ENCODE measurements around the gene LENG9. TPM values are rescaled to one million over a fixed set of nuclear protein-coding genes. Genes with fewer than 3 reads are reported as not detected.

LENG9 gene
- total RNA-seq, 2 donors from 2014 or later, result 4.4 to 6.0 TPM

- Mint-ChIP-seq H3K27ac (no peak overlapping the region), H3K36me3 (ENCODE audit: low read depth) (peaks cover 2% of the 10 kb centered on the region), H3K4me1 (peaks cover 4% of the 10 kb centered on the region), H3K4me3 (no peak overlapping the region), H3K27me3 (peaks cover 36% of the 10 kb centered on the region)
- DNase-seq (no peak), ATAC-seq (no peak)
- H3K9me3 ChIP-seq (ENCODE audit: control insufficient read depth, low read length, poor library complexity, severe bottlenecking), result no peaks in the 10 kb centered on the region
Observed at GRCh38 chr19:54425382-54425723, 38.2 kb downstream of the LENG9 start.

- H3K36me3 Mint-ChIP-seq (ENCODE audit: low read depth), result peaks cover 2% of the 10 kb centered on the region
- no peak overlapping the region for H3K27ac Mint-ChIP-seq
- no peaks in the 10 kb centered on the region for H3K9me3 ChIP-seq (ENCODE audit: control insufficient read depth, low read length, poor library complexity, severe bottlenecking)
- H3K4me3 Mint-ChIP-seq, result no peak overlapping the region
- ATAC-seq, result no peak
- peaks cover 38% of the 10 kb centered on the region for H3K27me3 Mint-ChIP-seq
- no peak for DNase-seq
- H3K4me1 Mint-ChIP-seq, result peaks cover 2% of the 10 kb centered on the region
Observed at GRCh38 chr19:54424660-54425381, 38.8 kb downstream of the LENG9 start.

GRCh38 chr19:54424201-54424600 is 39.4 kb downstream of the LENG9 start:
- ATAC-seq, result no peak
- Mint-ChIP-seq H3K4me3 (no peak overlapping the region), H3K36me3 (ENCODE audit: low read depth) (peaks cover 2% of the 10 kb centered on the region), H3K27me3 (peaks cover 38% of the 10 kb centered on the region), H3K4me1 (peaks cover 2% of the 10 kb centered on the region), H3K27ac (no peak overlapping the region)
- no peak for DNase-seq
- H3K9me3 ChIP-seq (ENCODE audit: control insufficient read depth, low read length, poor library complexity, severe bottlenecking), result no peaks in the 10 kb centered on the region

GRCh38 chr19:54422136-54422535 is 41.4 kb downstream of the LENG9 start:
- Mint-ChIP-seq H3K4me3 (no peak overlapping the region), H3K36me3 (ENCODE audit: low read depth) (peaks cover 11% of the 10 kb centered on the region), H3K27me3 (peaks cover 45% of the 10 kb centered on the region), H3K27ac (no peak overlapping the region), H3K4me1 (peaks cover 16% of the 10 kb centered on the region)
- ATAC-seq (no peak), DNase-seq (no peak)
- H3K9me3 ChIP-seq (ENCODE audit: control insufficient read depth, low read length, poor library complexity, severe bottlenecking), result no peaks in the 10 kb centered on the region

GRCh38 chr19:54421521-54421920 is 42.1 kb downstream of the LENG9 start:
- no peak for DNase-seq
- ATAC-seq, result no peak
- Mint-ChIP-seq H3K4me3 (no peak overlapping the region), H3K27ac (no peak overlapping the region), H3K36me3 (ENCODE audit: low read depth) (peaks cover 13% of the 10 kb centered on the region), H3K27me3 (peaks cover 45% of the 10 kb centered on the region), H3K4me1 (peaks cover 17% of the 10 kb centered on the region)
- H3K9me3 ChIP-seq (ENCODE audit: control insufficient read depth, low read length, poor library complexity, severe bottlenecking), result no peaks in the 10 kb centered on the region

- Mint-ChIP-seq H3K27ac (no peak overlapping the region), H3K36me3 (ENCODE audit: low read depth) (peaks cover 13% of the 10 kb centered on the region), H3K4me3 (no peak overlapping the region), H3K27me3 (peaks cover 42% of the 10 kb centered on the region), H3K4me1 (peaks cover 17% of the 10 kb centered on the region)
- ATAC-seq (no peak), DNase-seq (no peak)
- no peaks in the 10 kb centered on the region for H3K9me3 ChIP-seq (ENCODE audit: control insufficient read depth, low read length, poor library complexity, severe bottlenecking)
Observed at GRCh38 chr19:54421169-54421516, 42.4 kb downstream of the LENG9 start.

GRCh38 chr19:54420383-54421168 is 43.0 kb downstream of the LENG9 start:
- Mint-ChIP-seq H3K4me3 (no peak overlapping the region), H3K36me3 (ENCODE audit: low read depth) (peaks cover 13% of the 10 kb centered on the region), H3K27me3 (peaks cover 42% of the 10 kb centered on the region), H3K27ac (no peak overlapping the region), H3K4me1 (peaks cover 19% of the 10 kb centered on the region)
- DNase-seq, result no peak
- no peaks in the 10 kb centered on the region for H3K9me3 ChIP-seq (ENCODE audit: control insufficient read depth, low read length, poor library complexity, severe bottlenecking)
- no peak for ATAC-seq

GRCh38 chr19:54420068-54420382 is 43.6 kb downstream of the LENG9 start:
- H3K27me3 Mint-ChIP-seq, result peaks cover 36% of the 10 kb centered on the region
- H3K36me3 Mint-ChIP-seq (ENCODE audit: low read depth), result peaks cover 13% of the 10 kb centered on the region
- no peak overlapping the region for H3K27ac Mint-ChIP-seq

GRCh38 chr19:54418930-54419800 is 44.4 kb downstream of the LENG9 start:
- Mint-ChIP-seq H3K27ac (no peak overlapping the region), H3K4me3 (no peak overlapping the region), H3K4me1 (peaks cover 19% of the 10 kb centered on the region), H3K36me3 (ENCODE audit: low read depth) (peaks cover 13% of the 10 kb centered on the region), H3K27me3 (peaks cover 40% of the 10 kb centered on the region)
- ATAC-seq (no peak), DNase-seq (no peak)
- H3K9me3 ChIP-seq (ENCODE audit: control insufficient read depth, low read length, poor library complexity, severe bottlenecking), result no peaks in the 10 kb centered on the region

More at GRCh38 chr19:54420068-54420382, 43.6 kb downstream of the LENG9 start:
- no peak for DNase-seq
- no peak overlapping the region for H3K4me3 Mint-ChIP-seq
- ATAC-seq, result no peak
- no peaks in the 10 kb centered on the region for H3K9me3 ChIP-seq (ENCODE audit: control insufficient read depth, low read length, poor library complexity, severe bottlenecking)
- peaks cover 19% of the 10 kb centered on the region for H3K4me1 Mint-ChIP-seq

GRCh38 chr19:54418030-54418929 is 45.3 kb downstream of the LENG9 start:
- H3K27me3 Mint-ChIP-seq, result peaks cover 34% of the 10 kb centered on the region
- no peaks in the 10 kb centered on the region for H3K9me3 ChIP-seq (ENCODE audit: control insufficient read depth, low read length, poor library complexity, severe bottlenecking)
- peak overlapping the region; percentile 82 for H3K27ac Mint-ChIP-seq
- DNase-seq (no peak), ATAC-seq (peak; percentile 73)
- H3K4me1 Mint-ChIP-seq, result peaks cover 19% of the 10 kb centered on the region
- H3K4me3 Mint-ChIP-seq, result peak overlapping the region; percentile 92
- peaks cover 15% of the 10 kb centered on the region for H3K36me3 Mint-ChIP-seq (ENCODE audit: low read depth)

- Mint-ChIP-seq H3K27ac (no peak overlapping the region), H3K27me3 (peaks cover 34% of the 10 kb centered on the region), H3K36me3 (ENCODE audit: low read depth) (peaks cover 13% of the 10 kb centered on the region), H3K4me1 (peaks cover 19% of the 10 kb centered on the region), H3K4me3 (no peak overlapping the region)
- H3K9me3 ChIP-seq (ENCODE audit: control insufficient read depth, low read length, poor library complexity, severe bottlenecking), result no peaks in the 10 kb centered on the region
- ATAC-seq (no peak), DNase-seq (no peak)
Observed at GRCh38 chr19:54416695-54417491, 46.7 kb downstream of the LENG9 start.

All from T-helper 17 cell (primary cell).